H1 (cell line): ENCODE measurements around the gene PLCH2. TPM values are rescaled to one million over a fixed set of nuclear protein-coding genes. Genes with fewer than 3 reads are reported as not detected.

Experiments used
- CTBP2 ChIP-seq: IDR thresholded peaks from 2 replicates; pipeline ENCODE4 v1.7.0; 2011; ENCODE audit warnings: borderline replicate concordance, mild to moderate bottlenecking, moderate library complexity, mixed read lengths, low read length; ENCODE audit not compliant: insufficient read depth, insufficient read length
- E2F6 ChIP-seq: IDR thresholded peaks from 2 replicates; pipeline ENCODE4 v1.6.1; 2012; ENCODE audit warnings: inconsistent platforms
- POLR2AphosphoS5 ChIP-seq: IDR thresholded peaks from 2 replicates; pipeline ENCODE4 v1.6.1; 2011; ENCODE audit warnings: low read depth, low read length
- RFX5 ChIP-seq: IDR thresholded peaks from 2 replicates; pipeline ENCODE4 v1.6.1; 2011; ENCODE audit warnings: low read depth, low read length, improper control_type of control experiment, borderline replicate concordance
- RXRA ChIP-seq: IDR thresholded peaks from 2 replicates; pipeline ENCODE4 v1.6.1; 2011; ENCODE audit warnings: low read depth, mild to moderate bottlenecking, low read length, moderate library complexity; ENCODE audit not compliant: insufficient read depth
- SAP30 ChIP-seq: fragments of 300-600 bp; sonication (generic); IDR thresholded peaks from 2 replicates; pipeline ENCODE4 v1.7.1; 2012; ENCODE audit warnings: low read length, moderate library complexity, mild to moderate bottlenecking, inconsistent platforms; ENCODE audit not compliant: insufficient read depth, insufficient replicate concordance
- TCF12 ChIP-seq: IDR thresholded peaks from 2 replicates; pipeline ENCODE4 v1.6.1; 2011; ENCODE audit warnings: low read depth, mild to moderate bottlenecking, low read length
- polyA plus RNA-seq, 7 experiments: library from polyadenylated mRNA; depleted of rRNA in 3 of 7; stranded (reverse) in 5 of 7; unstranded in 2 of 7; fragments of >200 nt in 5 of 7; fragments of 200-250 nt in 2 of 7; gene quantifications; 1 replicate in 5 of 7; 2 replicates in 1 of 7; 4 replicates in 1 of 7; pipeline versions ENCODE4 v1.2.1 to v1.2.3, GENCODE V29; 2011 to 2013; ENCODE audit warnings: missing spikeins in 2 of 7, mixed read lengths in 2 of 7
- total RNA-seq: library from RNA; stranded (reverse); fragmentation: NEBNext Ultra II Directional; extraction: Animal tissue kit (Norgen Biotek cat#: 25700); gene quantifications from 2 replicates; pipeline ENCODE4 v1.2.1, GENCODE V29; 2021

The PLCH2 gene
- total and polyA plus RNA-seq, 2 of the 8 experiments (the other 6 are each of a cell fraction or from before 2014, with no cell fraction given), result 0.14 to 0.19 TPM

- TF ChIP-seq E2F6, result no peak
- TF ChIP-seq CTBP2, result no peak
- TF ChIP-seq RFX5, result no peak
- TF ChIP-seq TCF12, result no peak
- TF ChIP-seq RXRA, result no peak
- TF ChIP-seq SAP30, result no peak
- no peak for TF ChIP-seq POLR2AphosphoS5
Observed at GRCh38 chr1:2449636-2450454, 26.2 kb upstream of the PLCH2 start (continued).
